Uterus (tissue), 4 donors: ENCODE measurements around the gene LIF. TPM values are rescaled to one million over a fixed set of nuclear protein-coding genes. Genes with fewer than 3 reads are reported as not detected.
A peak's percentile ranks its signal among the peaks of the same experiment; 100 is the strongest.

Experiments used
- DNase-seq, 2 donors: peaks; one replicate each; pipeline ENCODE4 v3.0.0-alpha.2; 2019 to 2020
- H3K27ac ChIP-seq, 2 donors: fragments of 200-600 bp; sonication (generic); 1 replicate in 1 of 2; 2 replicates in 1 of 2; pipeline ENCODE4 v1.5.1; 2016 to 2018
- H3K27me3 ChIP-seq, 2 donors: fragments of 200-600 bp; sonication (generic); one replicate each; pipeline ENCODE4 v1.5.1; 2018 to 2019; ENCODE audit warnings: control low read depth in 1 of 2
- H3K36me3 ChIP-seq, 2 donors: fragments of 200-600 bp; sonication (generic); one replicate each; pipeline ENCODE4 v1.5.1; 2019; ENCODE audit warnings: control low read depth in 1 of 2
- H3K4me1 ChIP-seq, 2 donors: fragments of 200-600 bp; sonication (generic); one replicate each; pipeline ENCODE4 v1.5.1; 2018 to 2019; ENCODE audit warnings: control low read depth in 1 of 2
- H3K4me3 ChIP-seq, 2 donors: fragments of 200-600 bp; sonication (generic); 1 replicate in 1 of 2; 2 replicates in 1 of 2; pipeline ENCODE4 v1.5.1; 2018 to 2019; ENCODE audit warnings: mild to moderate bottlenecking in 1 of 2
- H3K9me3 ChIP-seq, 2 donors: fragments of 200-600 bp; sonication (generic); one replicate each; pipeline ENCODE4 v1.5.1; 2019; ENCODE audit warnings: control low read depth in 1 of 2
- CTCF ChIP-seq, 4 experiments: fragments of 200-600 bp in 2 of 4; fragments of 450-650 bp in 2 of 4; sonication (generic) in 2 of 4; IDR thresholded peaks; one replicate each; pipeline ENCODE4 v1.5.1; 2016 to 2019; ENCODE audit warnings: antibody characterized with exemption in 4 of 4, mild to moderate bottlenecking in 2 of 4, moderate library complexity in 1 of 4
- POLR2A ChIP-seq, 2 donors: fragments of 450-650 bp; IDR thresholded peaks; one replicate each; pipeline ENCODE4 v1.6.1; 2016; ENCODE audit warnings: antibody characterized with exemption in 2 of 2, mild to moderate bottlenecking in 1 of 2, moderate library complexity in 1 of 2
- intact Hi-C: fragments of 100-400 bp; cut with DNase I; formaldehyde crosslinking; loops from one replicate; pipeline ENCODE4 v1.15.1; 2023; ENCODE audit warnings: low total_unique reads
- total RNA-seq, 4 donors: library from RNA; depleted of rRNA in 3 of 4; stranded (reverse); fragments of >200 nt in 3 of 4; gene quantifications; one replicate each; pipeline versions ENCODE4 v1.1.0 to v1.2.4, GENCODE V29; 2014 to 2023
- donor health status: DM: yes; HTN: yes; CAD: no.

LIF gene
- total RNA-seq, 4 donors from 2014 or later = under 0.01 to 3.0 (median 1.5) TPM; not detected in 1

GRCh38 chr22:30286813-30287647 lies 40.5 kb upstream of the LIF start:
- TF ChIP-seq POLR2A (IDR thresholded peaks at IDR 0.05) (no peak), CTCF (IDR thresholded peaks at IDR 0.05) (peak; percentile 67 to 80 (median 78))
- H3K27me3 ChIP-seq = no peaks in the 10 kb centered on the region
- DNase-seq = peak; percentile 68 to 71
- no peaks in the 10 kb centered on the region for H3K36me3 ChIP-seq
- H3K9me3 ChIP-seq = no peaks in the 10 kb centered on the region
- H3K4me1 ChIP-seq = peaks cover 13 to 23% of the 10 kb centered on the region in 2 donors
- H3K4me3 ChIP-seq = no peak overlapping the region
- intact Hi-C loops = loop anchor here (5.0 kb wide), 1 partner anchor 100 kb away; the partner anchor contains the start of gene RNF215
- H3K27ac ChIP-seq = peak overlapping the region in 1 of 2 donors; percentile 95

GRCh38 chr22:30286331-30286730 lies 39.8 kb upstream of the LIF start:
- TF ChIP-seq POLR2A (IDR thresholded peaks at IDR 0.05) (no peak), CTCF (IDR thresholded peaks at IDR 0.05) (no peak)
- no peak overlapping the region for H3K27ac ChIP-seq
- no peaks in the 10 kb centered on the region for H3K27me3 ChIP-seq
- H3K4me1 ChIP-seq = peaks cover 11 to 23% of the 10 kb centered on the region in 2 donors
- no peaks in the 10 kb centered on the region for H3K36me3 ChIP-seq
- intact Hi-C loops = loop anchor here (5.0 kb wide), 1 partner anchor 101 kb away; the partner anchor contains the start of gene RNF215
- DNase-seq = no peak
- no peak overlapping the region for H3K4me3 ChIP-seq
- H3K9me3 ChIP-seq = no peaks in the 10 kb centered on the region

GRCh38 chr22:30285846-30286200 lies 39.3 kb upstream of the LIF start:
- intact Hi-C loops = loop anchor here (5.0 kb wide), 1 partner anchor 101 kb away; the partner anchor contains the start of gene RNF215
- H3K9me3 ChIP-seq = no peaks in the 10 kb centered on the region
- H3K27ac ChIP-seq = no peak overlapping the region
- H3K4me3 ChIP-seq = no peak overlapping the region
- TF ChIP-seq POLR2A (IDR thresholded peaks at IDR 0.05) (no peak), CTCF (IDR thresholded peaks at IDR 0.05) (no peak)
- no peak for DNase-seq
- no peaks in the 10 kb centered on the region for H3K27me3 ChIP-seq
- H3K36me3 ChIP-seq = no peaks in the 10 kb centered on the region
- peaks cover 8 to 22% of the 10 kb centered on the region in 2 donors for H3K4me1 ChIP-seq

GRCh38 chr22:30285176-30285845 lies 38.8 kb upstream of the LIF start:
- intact Hi-C loops = loop anchor here (5.0 kb wide), 1 partner anchor 102 kb away; the partner anchor contains the start of gene RNF215
- peaks cover 3 to 17% of the 10 kb centered on the region in 2 donors for H3K4me1 ChIP-seq
- DNase-seq = no peak
- no peaks in the 10 kb centered on the region for H3K9me3 ChIP-seq
- no peak for TF ChIP-seq CTCF (IDR thresholded peaks at IDR 0.05)
- no peak for TF ChIP-seq POLR2A (IDR thresholded peaks at IDR 0.05)
- H3K27me3 ChIP-seq = no peaks in the 10 kb centered on the region
- no peaks in the 10 kb centered on the region for H3K36me3 ChIP-seq
- no peak overlapping the region for H3K27ac ChIP-seq
- H3K4me3 ChIP-seq = no peak overlapping the region

GRCh38 chr22:30284666-30285065 lies 38.1 kb upstream of the LIF start:
- Histone ChIP-seq H3K36me3 (no peaks in the 10 kb centered on the region), H3K27me3 (no peaks in the 10 kb centered on the region), H3K4me3 (no peak overlapping the region), H3K9me3 (no peaks in the 10 kb centered on the region), H3K27ac (no peak overlapping the region), H3K4me1 (peaks cover 0 to 13% of the 10 kb centered on the region in 2 donors)
- DNase-seq = no peak
- no peak for TF ChIP-seq POLR2A (IDR thresholded peaks at IDR 0.05)
- no peak for TF ChIP-seq CTCF (IDR thresholded peaks at IDR 0.05)
- intact Hi-C loops = loop anchor here (5.0 kb wide), 1 partner anchor 103 kb away; the partner anchor contains the start of gene RNF215
